Stimulated activated CD8-positive, alpha-beta memory T cell treated with anti-CD3 and anti-CD28 coated beads, Interleukin-15, amount 100 ng/mL, for 24 hours (primary cell): ENCODE measurements around the gene SASH1.

Experiments used
- DNase-seq: peaks from one replicate; pipeline ENCODE4 v3.0.0-alpha.2; 2020; ENCODE audit warnings: low read depth

The SASH1 gene

DNA sequence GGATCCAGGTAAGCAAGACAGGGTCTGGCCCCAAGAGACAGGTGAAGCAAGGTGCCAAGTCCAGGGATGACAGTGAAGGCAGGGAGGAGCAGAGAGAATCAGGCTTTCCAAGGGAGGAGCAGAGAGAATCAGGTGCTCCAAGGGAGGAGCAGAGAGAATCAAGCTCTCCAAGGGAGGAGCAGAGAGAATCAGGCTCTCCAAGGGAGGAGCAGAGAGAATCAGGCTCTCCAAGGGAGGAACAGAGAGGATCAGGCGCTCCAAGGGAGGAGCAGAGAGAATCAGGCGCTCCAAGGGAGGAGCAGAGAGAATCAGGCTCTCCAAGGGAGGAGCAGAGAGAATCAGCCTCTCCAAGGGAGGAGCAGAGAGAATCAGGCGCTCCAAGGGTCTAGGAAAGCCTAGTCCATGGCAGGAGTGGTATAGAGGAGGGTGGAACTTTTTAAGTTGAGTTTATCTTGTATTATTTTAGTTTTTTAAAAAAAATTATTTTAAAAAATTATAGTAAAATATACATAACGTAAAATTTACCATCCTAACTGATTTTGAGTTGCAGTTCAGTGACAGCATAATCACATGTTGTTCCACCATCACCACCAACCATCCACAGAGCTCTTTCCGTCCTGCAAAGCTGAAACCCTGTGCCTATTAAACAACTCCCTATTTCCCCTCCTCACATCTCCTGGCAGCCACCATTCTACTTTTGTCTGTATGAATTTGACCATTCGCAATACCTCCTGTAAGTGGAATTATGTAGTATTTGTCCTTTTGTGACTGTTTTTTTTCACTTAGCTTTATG, 64.1 kb downstream of the SASH1 start:
- DNase-seq, result no peak

DNA sequence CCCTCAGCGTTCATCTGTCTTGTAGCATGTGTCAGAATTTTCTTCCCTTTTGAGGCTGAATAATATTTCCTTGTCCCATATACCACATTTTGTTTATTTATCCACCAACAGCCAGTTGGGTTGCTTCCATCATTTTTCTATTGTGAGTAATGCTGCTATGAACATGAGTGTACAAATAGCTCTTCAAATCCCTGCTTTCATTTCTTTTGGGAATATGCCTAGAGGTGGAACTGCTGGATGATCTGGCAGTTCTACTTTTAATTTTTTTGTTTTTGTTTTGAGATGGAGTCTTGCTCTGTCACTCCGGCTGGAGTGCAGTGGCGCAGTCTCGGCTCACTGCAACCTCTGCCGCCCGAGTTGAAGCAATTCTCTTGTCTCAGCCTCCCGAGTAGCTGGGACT, 64.7 kb downstream of the SASH1 start:
- no peak for DNase-seq

DNA sequence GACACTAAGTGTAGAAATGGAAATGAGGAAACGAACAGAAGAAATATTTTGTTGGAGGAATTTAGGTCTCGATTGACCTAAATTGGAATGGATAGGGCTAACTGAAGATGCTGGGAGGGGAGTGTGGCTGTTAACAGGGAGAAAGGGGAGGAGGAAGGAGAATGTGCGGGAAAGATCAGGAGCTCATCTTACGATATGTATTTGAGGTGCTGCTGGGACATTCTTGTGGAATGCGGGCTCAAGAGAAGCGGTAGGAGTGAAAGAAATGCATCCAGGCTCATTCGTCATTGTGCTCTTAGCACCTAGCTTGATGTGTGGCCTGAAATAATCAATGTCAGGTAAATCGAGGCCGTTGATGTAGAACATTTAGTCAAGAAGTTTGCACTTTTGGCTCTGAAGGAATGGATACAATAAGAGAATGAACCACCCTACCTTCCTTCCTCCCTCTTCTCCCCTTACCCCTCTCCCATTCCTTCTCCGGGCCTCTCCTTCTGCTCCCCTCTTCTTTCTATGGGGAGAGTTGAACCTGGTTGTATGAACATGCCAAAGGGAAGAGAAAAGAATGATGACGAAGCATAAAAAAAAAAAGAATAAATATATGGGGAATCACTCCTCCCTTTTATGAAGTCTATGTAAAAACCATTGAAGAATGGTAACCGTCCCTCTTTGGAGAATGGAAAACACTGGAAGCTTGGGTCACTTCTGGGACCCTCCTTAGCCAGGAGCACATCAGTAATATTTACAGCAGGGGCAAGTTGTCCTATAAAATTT, 70.9 kb downstream of the SASH1 start:
- DNase-seq, result no peak

DNA sequence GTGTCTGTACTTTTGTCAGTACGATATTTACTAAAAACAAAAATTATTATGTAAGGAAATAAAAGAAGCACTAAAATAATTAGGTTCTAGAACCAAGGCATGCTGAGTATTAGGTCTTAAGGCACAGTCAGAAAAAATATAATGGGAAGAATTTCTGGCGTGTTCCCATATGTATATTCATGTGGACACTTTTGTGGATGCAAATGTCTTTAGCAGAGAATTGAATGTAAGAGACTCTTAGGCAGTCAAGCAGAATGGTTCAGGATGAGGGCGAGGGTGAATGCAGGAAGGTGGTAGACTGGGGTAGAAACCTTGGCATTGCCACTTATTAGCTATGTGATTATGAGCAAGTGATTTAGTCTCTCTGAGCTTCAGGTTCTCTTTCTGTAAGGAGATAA, 71.5 kb downstream of the SASH1 start:
- DNase-seq, result no peak

DNA sequence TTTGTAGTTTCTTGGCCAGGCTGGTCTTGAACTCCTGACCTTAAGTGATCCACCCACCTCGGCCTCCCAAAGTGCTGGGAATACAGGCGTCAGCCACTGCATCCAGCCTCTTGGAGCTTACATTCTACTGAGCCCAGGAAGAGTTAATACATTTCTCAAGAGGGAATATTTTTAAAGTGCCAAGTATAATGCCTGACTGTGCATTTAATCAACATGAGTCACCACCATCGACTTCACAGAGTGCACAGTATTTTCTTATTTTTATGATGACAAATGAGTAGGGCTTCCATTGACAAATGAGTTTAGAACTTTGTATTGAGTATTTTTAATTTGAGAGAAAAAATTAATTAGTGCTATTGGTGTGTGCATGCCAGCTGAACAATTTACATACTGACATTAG, 72.2 kb downstream of the SASH1 start:
- DNase-seq, result no peak

DNA sequence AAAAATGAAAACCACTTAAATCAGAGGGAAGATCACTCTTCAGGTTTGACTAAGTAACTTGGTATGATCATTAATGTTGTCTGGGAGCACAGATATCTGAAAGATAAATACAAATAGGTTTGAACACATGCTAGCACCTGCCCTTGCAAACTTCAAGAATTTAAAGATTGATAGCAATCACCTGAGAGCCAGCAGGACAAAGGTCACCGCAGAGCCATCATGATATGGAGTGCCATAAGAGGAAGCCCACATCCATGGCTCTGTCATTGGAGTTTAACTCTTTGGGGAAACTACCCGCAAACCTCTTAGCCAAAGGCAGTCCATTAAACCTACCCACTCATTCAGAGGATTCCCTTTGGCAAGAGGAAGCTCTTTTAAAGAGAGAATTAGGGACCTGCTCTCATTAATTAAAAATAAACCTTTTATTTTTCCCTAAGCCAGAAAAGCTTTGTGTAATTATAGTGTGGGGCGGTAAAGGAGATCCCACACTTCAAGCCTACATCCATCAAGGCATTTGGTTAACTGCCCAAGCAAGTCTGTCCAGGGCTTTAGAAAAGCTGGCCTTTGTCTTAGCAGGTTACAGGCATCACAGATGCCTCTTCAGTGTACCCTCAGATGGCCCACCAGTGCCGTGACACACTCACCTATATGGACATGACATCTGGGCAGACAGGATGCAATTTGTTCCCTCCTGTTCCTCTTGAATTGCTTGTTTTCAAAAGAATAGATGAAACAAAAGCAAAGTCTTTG, 73.0 kb downstream of the SASH1 start:
- DNase-seq, result no peak

GRCh38 chr6:148416330-148416965, 73.8 kb downstream of the SASH1 start:
- no peak for DNase-seq

DNA sequence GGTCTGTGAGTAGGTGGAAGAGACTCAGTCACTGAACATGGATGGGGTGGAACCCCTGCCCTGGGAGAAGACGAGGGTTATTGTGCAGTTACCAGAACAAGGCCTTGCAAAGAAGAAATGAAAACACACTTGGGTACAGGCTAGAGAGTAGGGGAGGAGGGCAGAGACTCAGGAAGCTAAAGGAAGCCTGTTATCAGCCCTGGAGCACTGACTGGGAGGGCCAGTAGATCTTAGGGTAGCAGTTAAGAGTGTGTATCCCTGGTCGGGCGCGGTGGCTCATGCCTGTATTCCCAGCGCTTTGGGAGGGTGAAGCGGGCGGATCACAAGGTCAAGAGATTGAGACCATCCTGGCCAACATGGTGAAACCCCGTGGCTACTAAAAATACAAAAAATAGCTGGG, 74.4 kb downstream of the SASH1 start:
- DNase-seq, result no peak

- DNase-seq, result no peak
Observed at GRCh38 chr6:148419430-148419829, 76.8 kb downstream of the SASH1 start.

DNA sequence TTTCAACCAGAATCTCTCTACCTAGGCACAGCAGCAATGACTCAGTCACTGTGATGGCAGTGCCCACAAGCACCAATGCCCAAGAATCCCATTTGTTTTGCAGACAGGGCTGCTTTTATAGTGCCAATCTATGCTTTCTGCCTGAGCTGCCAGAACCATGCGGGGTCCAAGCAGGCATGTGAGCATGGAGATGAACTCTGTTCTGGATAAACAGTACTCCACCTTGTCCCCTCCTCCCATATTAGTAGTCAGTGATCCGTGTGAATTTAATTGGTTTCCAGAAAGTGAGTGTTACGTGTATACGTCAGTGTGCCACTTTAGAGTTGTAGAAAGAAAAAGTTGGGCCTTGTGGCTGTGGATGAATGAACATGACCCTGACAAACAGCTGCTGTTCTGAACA, 79.4 kb downstream of the SASH1 start:
- no peak for DNase-seq

DNA sequence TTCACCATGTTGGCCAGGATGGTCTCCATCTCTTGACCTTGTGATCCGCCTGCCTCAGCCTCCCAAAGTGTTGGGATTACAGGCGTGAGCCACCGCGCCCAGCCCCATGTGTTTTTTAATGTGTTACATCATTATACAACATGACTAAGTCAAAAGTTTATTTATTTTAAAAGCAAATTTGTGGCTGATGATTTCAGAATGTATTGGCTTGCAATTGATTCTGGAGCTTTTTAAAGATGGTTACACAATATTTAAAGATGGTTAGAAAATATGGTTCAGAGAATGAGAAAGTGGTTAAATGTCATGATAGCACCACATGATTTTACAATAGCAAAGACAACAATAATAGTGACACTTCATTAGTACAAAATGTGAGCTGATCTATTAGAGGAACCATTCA, 80.5 kb downstream of the SASH1 start:
- DNase-seq, result no peak

GRCh38 chr6:148423601-148424270, 81.1 kb downstream of the SASH1 start:
- no peak for DNase-seq

GRCh38 chr6:148425443-148425842, 82.8 kb downstream of the SASH1 start:
- DNase-seq, result no peak

GRCh38 chr6:148426317-148426977, 83.8 kb downstream of the SASH1 start:
- no peak for DNase-seq

DNA sequence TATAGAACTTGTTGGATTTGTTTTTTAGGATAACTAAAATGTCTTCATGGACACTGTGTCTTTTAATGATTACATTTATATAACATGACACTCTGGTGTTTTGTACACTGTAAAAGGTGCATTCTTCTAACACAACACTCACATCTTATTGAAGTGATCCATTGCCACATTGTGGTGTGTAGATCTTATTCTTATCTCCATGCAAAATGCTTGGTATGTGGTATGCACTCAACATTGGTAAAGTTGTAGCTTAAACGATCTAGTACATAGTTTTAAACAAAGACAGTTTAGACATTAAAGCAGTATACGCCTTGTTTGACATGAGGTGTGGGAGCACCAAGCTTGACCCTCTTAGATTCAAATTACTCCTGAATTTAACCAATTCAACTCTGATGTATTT, 84.7 kb downstream of the SASH1 start:
- DNase-seq, result no peak

DNA sequence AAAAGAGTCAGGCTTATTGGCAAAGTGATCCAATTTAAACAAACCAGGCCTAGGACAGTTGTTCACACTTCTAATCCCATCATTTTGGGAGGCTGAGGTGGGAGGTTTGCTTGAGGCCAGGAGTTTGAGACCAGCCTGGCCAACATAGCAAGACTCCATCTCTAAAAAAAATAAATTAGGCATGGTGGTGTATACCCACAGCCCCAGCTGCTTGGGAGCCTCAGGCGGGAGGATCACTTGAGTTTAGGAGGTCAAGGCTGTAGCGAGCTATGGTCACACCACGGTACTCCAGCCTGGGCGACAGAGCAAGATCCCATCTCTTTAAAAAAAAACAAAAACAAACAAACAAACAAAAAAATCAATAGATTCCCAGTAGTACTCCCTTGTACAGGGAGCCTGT, 86.8 kb downstream of the SASH1 start:
- no peak for DNase-seq

GRCh38 chr6:148430897-148431296, 88.3 kb downstream of the SASH1 start:
- no peak for DNase-seq

DNA sequence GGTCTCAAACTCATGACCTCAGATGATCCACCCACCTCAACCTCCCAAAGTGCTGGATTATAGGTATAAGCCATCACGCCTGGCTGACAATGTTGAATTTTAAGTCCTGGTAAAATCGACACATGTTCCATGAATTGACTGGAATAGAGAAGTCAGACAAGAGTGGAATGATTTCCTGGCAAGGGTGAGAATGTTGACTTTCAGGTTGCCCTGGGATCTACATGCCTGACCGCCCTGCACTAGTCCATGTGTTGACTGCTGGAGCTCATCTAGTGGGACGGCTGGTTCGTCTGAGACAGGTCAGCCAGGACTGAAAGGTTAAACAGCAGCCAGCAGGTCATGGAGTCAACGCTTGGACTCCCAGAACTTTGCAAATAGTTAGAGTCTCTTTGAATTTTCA, 88.8 kb downstream of the SASH1 start:
- DNase-seq, result no peak

DNA sequence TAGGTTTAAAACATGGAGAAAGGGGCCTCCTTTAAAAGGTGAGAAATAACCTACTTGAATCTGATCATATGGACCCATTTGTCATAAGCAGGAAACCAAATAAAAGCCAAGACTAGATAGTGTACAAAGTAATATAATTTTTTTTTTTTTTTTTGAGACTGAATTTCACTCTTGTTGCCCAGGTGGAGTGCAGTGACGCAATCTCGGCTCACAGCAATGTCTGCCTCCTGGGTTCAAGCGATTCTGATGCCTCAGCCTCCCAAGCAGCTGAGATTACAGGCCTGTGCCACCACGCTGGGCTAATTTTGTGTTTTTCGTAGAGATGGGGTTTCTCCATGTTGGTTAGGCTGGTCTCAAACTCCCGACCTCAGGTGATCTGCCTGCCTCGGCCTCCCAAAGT, 89.2 kb downstream of the SASH1 start:
- DNase-seq, result no peak

GRCh38 chr6:148432462-148433195, 90.0 kb downstream of the SASH1 start:
- DNase-seq, result no peak

DNA sequence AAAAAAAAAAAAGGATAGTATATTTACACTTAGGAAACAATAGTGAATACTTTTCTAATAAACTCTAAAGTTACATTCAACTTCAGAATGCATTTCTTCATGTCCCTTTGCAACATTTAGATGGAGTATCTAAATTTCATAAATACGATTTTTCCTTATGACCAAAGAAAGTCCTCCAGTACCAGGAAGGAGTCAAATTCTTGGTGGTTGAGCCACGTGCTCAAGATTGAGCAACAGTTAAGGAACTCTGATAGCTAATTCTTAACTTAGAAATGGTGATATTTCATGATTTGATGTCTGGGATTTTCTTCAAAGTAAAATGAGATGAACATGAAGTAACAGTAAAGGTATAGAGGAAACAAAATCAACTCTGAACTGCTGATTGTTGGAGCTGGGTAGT, 92.7 kb downstream of the SASH1 start:
- DNase-seq, result no peak
